ENCODE measurements around the gene CIAO3.

Gene CIAO3

GRCh38 chr16:687499-687898, 53.3 kb downstream of the CIAO3 start:
- DNase-seq = no peak

- no peak for DNase-seq
Measured at GRCh38 chr16:686459-687260, 54.1 kb downstream of the CIAO3 start.

- DNase-seq = no peak
Measured at GRCh38 chr16:685967-686366, 54.8 kb downstream of the CIAO3 start.

GRCh38 chr16:684961-685696, 55.7 kb downstream of the CIAO3 start:
- DNase-seq = no peak

GRCh38 chr16:684071-684794, 56.6 kb downstream of the CIAO3 start, which contains the start of gene JMJD8:
Gene JMJD8, minus strand, starts transcription at chr16:684334. Its CDS starts 15 bp downstream, at chr16:684319.
- peak; percentile 90 for DNase-seq

GRCh38 chr16:683396-684070, 57.3 kb downstream of the CIAO3 start:
- DNase-seq = no peak

- DNase-seq = no peak
Measured at GRCh38 chr16:682493-683395, 58.1 kb downstream of the CIAO3 start.

- no peak for DNase-seq
Measured at GRCh38 chr16:681746-682427, 58.9 kb downstream of the CIAO3 start.

- peak; percentile 22 for DNase-seq
Measured at GRCh38 chr16:680967-681745, 59.6 kb downstream of the CIAO3 start.

- no peak for DNase-seq
Measured at GRCh38 chr16:680625-680945, 60.2 kb downstream of the CIAO3 start.

- peak; percentile 51 for DNase-seq
Measured at GRCh38 chr16:679814-680624, 60.8 kb downstream of the CIAO3 start, which contains the start of gene STUB1. Gene STUB1, plus strand, starts transcription at chr16:680410. Its CDS starts 116 bp downstream, at chr16:680526.
